GM23338 (cell line): ENCODE data around the gene NUDT16. TPM values are rescaled to one million over a fixed set of nuclear protein-coding genes. Genes with fewer than 3 reads are reported as not detected.

Source experiments
- ATAC-seq: fragments of 200-7000 bp; cut with Tn5 transposase; 3 replicates; pipeline ENCODE4 v1.9.1; 2020
- DNase-seq: peaks from one replicate; pipeline ENCODE4 v3.0.0-alpha.2; 2015; ENCODE audit warnings: low spot score
- H2AFZ ChIP-seq: fragments of 200-600 bp; sonication (generic); 2 replicates; pipeline ENCODE4 v1.8.0; 2016; ENCODE audit warnings: antibody characterized with exemption, mild to moderate bottlenecking, moderate library complexity
- H3F3A ChIP-seq: fragments of 200-600 bp; sonication (generic); replicated peaks from 2 replicates; pipeline ENCODE4 v1.8.0; 2017; ENCODE audit warnings: antibody characterized with exemption, mixed run types, low read depth
- H3K27ac ChIP-seq: fragments of 200-600 bp; sonication (generic); 2 replicates; pipeline ENCODE4 v1.6.1; 2016; ENCODE audit warnings: low read depth
- H3K27me3 ChIP-seq: fragments of 200-600 bp; sonication (generic); 2 replicates; pipeline ENCODE4 v1.8.0; 2016; ENCODE audit warnings: mild to moderate bottlenecking, mixed run types, moderate library complexity; ENCODE audit not compliant: insufficient read depth
- H3K36me3 ChIP-seq: fragments of 200-600 bp; sonication (generic); 2 replicates; pipeline ENCODE4 v1.8.0; 2016; ENCODE audit warnings: mild to moderate bottlenecking; ENCODE audit not compliant: insufficient read depth
- H3K4me1 ChIP-seq: fragments of 200-600 bp; sonication (generic); 2 replicates; pipeline ENCODE4 v1.8.0; 2016; ENCODE audit warnings: mild to moderate bottlenecking, moderate library complexity; ENCODE audit not compliant: insufficient read depth
- H3K4me2 ChIP-seq: fragments of 200-600 bp; sonication (generic); 2 replicates; pipeline ENCODE4 v1.7.1; 2017; ENCODE audit warnings: mixed run types
- H3K4me3 ChIP-seq: fragments of 200-600 bp; sonication (generic); 2 replicates; pipeline ENCODE4 v1.6.1; 2016; ENCODE audit warnings: mixed run types
- H3K79me2 ChIP-seq: fragments of 200-600 bp; sonication (generic); replicated peaks from 2 replicates; pipeline ENCODE4 v1.8.0; 2017; ENCODE audit warnings: mild to moderate bottlenecking; ENCODE audit not compliant: insufficient read depth
- H3K9me2 ChIP-seq: fragments of 200-600 bp; sonication (generic); 2 replicates; pipeline ENCODE4 v1.8.0; 2017; ENCODE audit not compliant: insufficient read depth
- H4K20me1 ChIP-seq: fragments of 200-600 bp; sonication (generic); replicated peaks from 2 replicates; pipeline ENCODE4 v1.8.0; 2017; ENCODE audit warnings: mild to moderate bottlenecking; ENCODE audit not compliant: insufficient read depth
- H3K27ac Mint-ChIP-seq: 2 replicates; pipeline ENCODE4 v1.8.0; 2020; ENCODE audit warnings: inconsistent platforms, mild to moderate bottlenecking, moderate library complexity, mixed read lengths
- H3K27me3 Mint-ChIP-seq: 3 replicates; pipeline ENCODE4 v1.8.0; 2022; ENCODE audit warnings: low read depth, mild to moderate bottlenecking, moderate library complexity, mixed read lengths, inconsistent platforms; ENCODE audit not compliant: insufficient read depth, poor library complexity
- H3K36me3 Mint-ChIP-seq: 3 replicates; pipeline ENCODE4 v1.8.0; 2021; ENCODE audit warnings: low read depth, mild to moderate bottlenecking, inconsistent platforms, moderate library complexity, mixed read lengths
- H3K4me1 Mint-ChIP-seq: 3 replicates; pipeline ENCODE4 v1.8.0; 2020; ENCODE audit warnings: mild to moderate bottlenecking, inconsistent platforms, mixed read lengths
- H3K4me3 Mint-ChIP-seq: 3 replicates; pipeline ENCODE4 v1.8.0; 2021; ENCODE audit warnings: moderate library complexity, mild to moderate bottlenecking, inconsistent platforms, mixed read lengths
- H3K9me3 Mint-ChIP-seq: 3 replicates; pipeline ENCODE4 v1.8.0; 2020; ENCODE audit warnings: moderate library complexity, mild to moderate bottlenecking, inconsistent platforms, mixed read lengths
- CREB1 ChIP-seq: fragments of 250-450 bp; sonication (Bioruptor Pico); IDR thresholded peaks from 2 replicates; pipeline ENCODE4 v1.5.0; 2020; ENCODE audit warnings: low read depth, mild to moderate bottlenecking, moderate library complexity
- EZH2 ChIP-seq: fragments of 200-600 bp; sonication (generic); IDR thresholded peaks from one replicate; pipeline ENCODE4 v1.8.0; 2017; ENCODE audit warnings: antibody characterized with exemption, mild to moderate bottlenecking, low read depth; ENCODE audit not compliant: unreplicated experiment
- EZH2phosphoT487 ChIP-seq: fragments of 200-600 bp; sonication (generic); IDR thresholded peaks from one replicate; pipeline ENCODE4 v1.8.1; 2018; ENCODE audit warnings: antibody characterized with exemption; ENCODE audit not compliant: unreplicated experiment
- JUNB ChIP-seq: IDR thresholded peaks from one replicate; pipeline ENCODE4 v1.6.1; 2016; ENCODE audit warnings: antibody characterized with exemption; ENCODE audit not compliant: unreplicated experiment
- NANOG ChIP-seq: IDR thresholded peaks from 2 replicates; pipeline ENCODE4 v1.6.1; 2016; ENCODE audit warnings: antibody characterized with exemption, borderline replicate concordance
- POLR2AphosphoS5 ChIP-seq: IDR thresholded peaks from 2 replicates; pipeline ENCODE4 v1.6.1; 2016; ENCODE audit warnings: antibody characterized with exemption, low read depth
- STAT1 ChIP-seq: IDR thresholded peaks from one replicate; pipeline ENCODE4 v1.6.1; 2016; ENCODE audit warnings: antibody characterized with exemption; ENCODE audit not compliant: unreplicated experiment
- ZNF114 ChIP-seq: fragments of 250-450 bp; sonication (Bioruptor Pico); IDR thresholded peaks from 2 replicates; pipeline ENCODE4 v1.5.0; 2020; ENCODE audit warnings: mild to moderate bottlenecking, moderate library complexity
- ZNF331 ChIP-seq: fragments of 250-450 bp; sonication (Bioruptor Pico); IDR thresholded peaks from 2 replicates; pipeline ENCODE4 v1.5.0; 2020; ENCODE audit warnings: low read depth, mild to moderate bottlenecking, moderate library complexity
- polyA plus RNA-seq: library from polyadenylated mRNA; unstranded; fragments of >200 nt; fragmentation: Nextera tagmentation; extraction: Ambion mirVana; gene quantifications from 2 replicates; pipeline ENCODE4 v1.2.1, GENCODE V29; 2016
- total RNA-seq: library from RNA; depleted of rRNA; stranded (reverse); fragments of >200 nt; shearing (Covaris generic); gene quantifications from 2 replicates; pipeline ENCODE4 v1.2.3, GENCODE V29; 2014
- TF ChIP-seq, protein P1 (sequence below): IDR thresholded peaks from one replicate; pipeline ENCODE4 v1.6.1; 2018; ENCODE audit warnings: antibody characterized with exemption; ENCODE audit not compliant: unreplicated experiment
- TF ChIP-seq, protein P2 (sequence below): IDR thresholded peaks from 2 replicates; pipeline ENCODE4 v1.6.1; 2016; ENCODE audit warnings: antibody characterized with exemption
- TF ChIP-seq, protein P3 (sequence below), 2 experiments: fragments of 200-600 bp in 1 of 2; sonication (generic) in 1 of 2; conservative IDR thresholded peaks; 2 replicates each; pipeline versions ENCODE4 v1.5.1 to v1.6.1; 2016 to 2017; ENCODE audit warnings: antibody characterized with exemption in 2 of 2, low read depth in 2 of 2, mild to moderate bottlenecking in 2 of 2, moderate library complexity in 1 of 2

The NUDT16 gene
- total and polyA plus RNA-seq, 2 experiments from 2014 or later, result 10.0 to 15.4 TPM

DNA sequence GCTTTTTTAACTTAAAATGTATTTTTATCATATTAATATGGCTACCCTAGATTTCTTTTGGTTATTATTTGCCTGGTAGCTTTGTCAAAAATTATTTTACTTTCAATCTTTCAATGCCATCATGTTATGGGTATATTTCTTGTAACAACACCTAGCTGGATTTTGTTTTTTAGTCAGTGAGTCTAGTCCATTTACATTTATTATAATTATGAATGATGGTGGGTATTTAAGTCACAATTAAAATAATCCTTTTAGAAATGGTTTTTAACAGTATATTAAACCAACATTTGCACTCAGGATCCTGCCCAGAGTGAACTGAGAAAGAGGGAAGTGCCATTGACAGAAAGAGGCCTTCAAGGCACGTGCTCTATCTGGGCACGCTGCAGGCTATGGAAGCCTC lies 39.8 kb upstream of the NUDT16 start:
- H3K4me2 ChIP-seq, result no peak overlapping the region
- Mint-ChIP-seq H3K9me3 (peaks cover 25% of the 10 kb centered on the region), H3K27me3 (no peaks in the 10 kb centered on the region), H3K4me3 (no peak overlapping the region), H3K4me1 (no peaks in the 10 kb centered on the region; the same call in 2 of the 3 replicates), H3K27ac (no peak overlapping the region), H3K36me3 (peaks cover 16% of the 10 kb centered on the region)
- H3K4me3 ChIP-seq, result no peak overlapping the region
- H3K79me2 ChIP-seq, result no peaks in the 10 kb centered on the region
- no peaks in the 10 kb centered on the region for H4K20me1 ChIP-seq
- no peaks in the 10 kb centered on the region for H3K36me3 ChIP-seq
- H3K27me3 ChIP-seq, result no peaks in the 10 kb centered on the region
- ATAC-seq (no peak), DNase-seq (no peak)
- H3K27ac ChIP-seq, result no peak overlapping the region
- 0 out of 2 replicates have a peak, but pooled peaks cover 2% of the 10 kb centered on the region for H3K9me2 ChIP-seq
- no peak for TF ChIP-seq POLR2AphosphoS5
- TF ChIP-seq STAT1, result no peak
- TF ChIP-seq EZH2phosphoT487, result no peak
- no peak for TF ChIP-seq ZNF331 (CRISPR knock-in tag)
- no peak for TF ChIP-seq CREB1 (CRISPR knock-in tag)
- no peak for TF ChIP-seq ZNF114
- TF ChIP-seq, protein P1, sequence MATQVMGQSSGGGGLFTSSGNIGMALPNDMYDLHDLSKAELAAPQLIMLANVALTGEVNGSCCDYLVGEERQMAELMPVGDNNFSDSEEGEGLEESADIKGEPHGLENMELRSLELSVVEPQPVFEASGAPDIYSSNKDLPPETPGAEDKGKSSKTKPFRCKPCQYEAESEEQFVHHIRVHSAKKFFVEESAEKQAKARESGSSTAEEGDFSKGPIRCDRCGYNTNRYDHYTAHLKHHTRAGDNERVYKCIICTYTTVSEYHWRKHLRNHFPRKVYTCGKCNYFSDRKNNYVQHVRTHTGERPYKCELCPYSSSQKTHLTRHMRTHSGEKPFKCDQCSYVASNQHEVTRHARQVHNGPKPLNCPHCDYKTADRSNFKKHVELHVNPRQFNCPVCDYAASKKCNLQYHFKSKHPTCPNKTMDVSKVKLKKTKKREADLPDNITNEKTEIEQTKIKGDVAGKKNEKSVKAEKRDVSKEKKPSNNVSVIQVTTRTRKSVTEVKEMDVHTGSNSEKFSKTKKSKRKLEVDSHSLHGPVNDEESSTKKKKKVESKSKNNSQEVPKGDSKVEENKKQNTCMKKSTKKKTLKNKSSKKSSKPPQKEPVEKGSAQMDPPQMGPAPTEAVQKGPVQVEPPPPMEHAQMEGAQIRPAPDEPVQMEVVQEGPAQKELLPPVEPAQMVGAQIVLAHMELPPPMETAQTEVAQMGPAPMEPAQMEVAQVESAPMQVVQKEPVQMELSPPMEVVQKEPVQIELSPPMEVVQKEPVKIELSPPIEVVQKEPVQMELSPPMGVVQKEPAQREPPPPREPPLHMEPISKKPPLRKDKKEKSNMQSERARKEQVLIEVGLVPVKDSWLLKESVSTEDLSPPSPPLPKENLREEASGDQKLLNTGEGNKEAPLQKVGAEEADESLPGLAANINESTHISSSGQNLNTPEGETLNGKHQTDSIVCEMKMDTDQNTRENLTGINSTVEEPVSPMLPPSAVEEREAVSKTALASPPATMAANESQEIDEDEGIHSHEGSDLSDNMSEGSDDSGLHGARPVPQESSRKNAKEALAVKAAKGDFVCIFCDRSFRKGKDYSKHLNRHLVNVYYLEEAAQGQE, result no peak
- no peak for TF ChIP-seq EZH2
- TF ChIP-seq, protein P2, sequence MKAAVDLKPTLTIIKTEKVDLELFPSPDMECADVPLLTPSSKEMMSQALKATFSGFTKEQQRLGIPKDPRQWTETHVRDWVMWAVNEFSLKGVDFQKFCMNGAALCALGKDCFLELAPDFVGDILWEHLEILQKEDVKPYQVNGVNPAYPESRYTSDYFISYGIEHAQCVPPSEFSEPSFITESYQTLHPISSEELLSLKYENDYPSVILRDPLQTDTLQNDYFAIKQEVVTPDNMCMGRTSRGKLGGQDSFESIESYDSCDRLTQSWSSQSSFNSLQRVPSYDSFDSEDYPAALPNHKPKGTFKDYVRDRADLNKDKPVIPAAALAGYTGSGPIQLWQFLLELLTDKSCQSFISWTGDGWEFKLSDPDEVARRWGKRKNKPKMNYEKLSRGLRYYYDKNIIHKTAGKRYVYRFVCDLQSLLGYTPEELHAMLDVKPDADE, result no peak
- H3F3A ChIP-seq, result no peaks in the 10 kb centered on the region
- H2AFZ ChIP-seq, result no peak overlapping the region
- H3K4me1 ChIP-seq, result no peaks in the 10 kb centered on the region

DNA sequence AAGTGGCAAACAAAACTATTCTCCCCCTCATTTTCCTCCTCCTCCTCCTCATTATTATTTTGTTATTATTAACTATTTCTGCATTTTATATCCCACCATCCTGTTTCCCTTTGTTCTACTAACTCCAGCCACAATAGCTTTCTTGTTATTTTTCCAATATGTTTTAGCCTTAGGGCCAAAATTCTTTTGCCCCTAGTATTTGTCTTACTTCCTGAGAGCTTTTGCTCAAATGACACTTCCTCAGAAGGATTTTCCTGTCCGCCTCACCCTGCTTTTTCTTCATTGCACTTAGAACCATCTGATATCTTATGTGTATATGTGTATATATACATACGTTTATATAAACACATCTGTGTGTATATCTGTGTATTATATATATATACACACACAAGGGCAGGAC lies 32.7 kb upstream of the NUDT16 start:
- Histone ChIP-seq H3K4me1 (peaks cover 19% of the 10 kb centered on the region), H3F3A (no peaks in the 10 kb centered on the region), H4K20me1 (no peaks in the 10 kb centered on the region), H3K36me3 (no peaks in the 10 kb centered on the region), H2AFZ (no peak overlapping the region), H3K9me2 (0 out of 2 replicates have a peak, but pooled peaks cover 4% of the 10 kb centered on the region), H3K27me3 (no peaks in the 10 kb centered on the region), H3K4me3 (no peak overlapping the region), H3K79me2 (no peaks in the 10 kb centered on the region), H3K27ac (no peak overlapping the region), H3K4me2 (no peak overlapping the region)
- peaks cover 31% of the 10 kb centered on the region for H3K4me1 Mint-ChIP-seq
- no peak overlapping the region for H3K27ac Mint-ChIP-seq
- peaks cover 13% of the 10 kb centered on the region for H3K9me3 Mint-ChIP-seq
- no peak overlapping the region for H3K4me3 Mint-ChIP-seq
- no peak for ATAC-seq
- H3K27me3 Mint-ChIP-seq, result no peaks in the 10 kb centered on the region
- DNase-seq, result no peak
- H3K36me3 Mint-ChIP-seq, result peaks cover 7% of the 10 kb centered on the region
- TF ChIP-seq STAT1 (no peak), NANOG (no peak), ZNF114 (no peak), JUNB (no peak), CREB1 (CRISPR knock-in tag) (no peak), EZH2 (no peak)
- TF ChIP-seq, protein P1, result no peak
- TF ChIP-seq, protein P2, result no peak
- TF ChIP-seq, protein P3, sequence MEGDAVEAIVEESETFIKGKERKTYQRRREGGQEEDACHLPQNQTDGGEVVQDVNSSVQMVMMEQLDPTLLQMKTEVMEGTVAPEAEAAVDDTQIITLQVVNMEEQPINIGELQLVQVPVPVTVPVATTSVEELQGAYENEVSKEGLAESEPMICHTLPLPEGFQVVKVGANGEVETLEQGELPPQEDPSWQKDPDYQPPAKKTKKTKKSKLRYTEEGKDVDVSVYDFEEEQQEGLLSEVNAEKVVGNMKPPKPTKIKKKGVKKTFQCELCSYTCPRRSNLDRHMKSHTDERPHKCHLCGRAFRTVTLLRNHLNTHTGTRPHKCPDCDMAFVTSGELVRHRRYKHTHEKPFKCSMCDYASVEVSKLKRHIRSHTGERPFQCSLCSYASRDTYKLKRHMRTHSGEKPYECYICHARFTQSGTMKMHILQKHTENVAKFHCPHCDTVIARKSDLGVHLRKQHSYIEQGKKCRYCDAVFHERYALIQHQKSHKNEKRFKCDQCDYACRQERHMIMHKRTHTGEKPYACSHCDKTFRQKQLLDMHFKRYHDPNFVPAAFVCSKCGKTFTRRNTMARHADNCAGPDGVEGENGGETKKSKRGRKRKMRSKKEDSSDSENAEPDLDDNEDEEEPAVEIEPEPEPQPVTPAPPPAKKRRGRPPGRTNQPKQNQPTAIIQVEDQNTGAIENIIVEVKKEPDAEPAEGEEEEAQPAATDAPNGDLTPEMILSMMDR (conservative IDR thresholded peaks at IDR 0.05; ENCODE audit: low read depth in 2 of 2), result no peak
